ENCODE measurements around the gene CCDC188.

DNA sequence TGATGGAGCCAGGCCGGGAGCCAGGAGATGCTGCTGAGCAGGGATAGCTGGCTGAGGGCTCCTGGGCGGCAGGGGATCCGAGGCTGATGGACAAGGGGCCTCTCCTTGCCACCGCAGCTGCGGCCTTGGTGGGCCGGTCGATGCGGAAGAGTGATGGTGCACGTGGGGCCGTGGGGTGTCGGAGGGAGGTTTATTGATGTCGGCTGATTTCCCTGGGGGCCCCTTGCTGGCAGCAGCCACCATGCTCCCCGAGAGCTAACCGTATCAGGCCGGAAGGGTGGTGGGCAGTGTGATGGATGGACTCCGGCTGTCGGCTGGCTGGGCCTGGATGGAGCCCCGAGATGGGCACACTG lies 31.0 kb upstream of the CCDC188 start:
- TF ChIP-seq, protein P1, sequence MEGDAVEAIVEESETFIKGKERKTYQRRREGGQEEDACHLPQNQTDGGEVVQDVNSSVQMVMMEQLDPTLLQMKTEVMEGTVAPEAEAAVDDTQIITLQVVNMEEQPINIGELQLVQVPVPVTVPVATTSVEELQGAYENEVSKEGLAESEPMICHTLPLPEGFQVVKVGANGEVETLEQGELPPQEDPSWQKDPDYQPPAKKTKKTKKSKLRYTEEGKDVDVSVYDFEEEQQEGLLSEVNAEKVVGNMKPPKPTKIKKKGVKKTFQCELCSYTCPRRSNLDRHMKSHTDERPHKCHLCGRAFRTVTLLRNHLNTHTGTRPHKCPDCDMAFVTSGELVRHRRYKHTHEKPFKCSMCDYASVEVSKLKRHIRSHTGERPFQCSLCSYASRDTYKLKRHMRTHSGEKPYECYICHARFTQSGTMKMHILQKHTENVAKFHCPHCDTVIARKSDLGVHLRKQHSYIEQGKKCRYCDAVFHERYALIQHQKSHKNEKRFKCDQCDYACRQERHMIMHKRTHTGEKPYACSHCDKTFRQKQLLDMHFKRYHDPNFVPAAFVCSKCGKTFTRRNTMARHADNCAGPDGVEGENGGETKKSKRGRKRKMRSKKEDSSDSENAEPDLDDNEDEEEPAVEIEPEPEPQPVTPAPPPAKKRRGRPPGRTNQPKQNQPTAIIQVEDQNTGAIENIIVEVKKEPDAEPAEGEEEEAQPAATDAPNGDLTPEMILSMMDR (conservative IDR thresholded peaks at IDR 0.05): no peak
- TF ChIP-seq EZH2 (IDR thresholded peaks at IDR 0.05; ENCODE audit: low read depth): no peak
